Osteocyte (in vitro differentiated cells): ENCODE data around the gene SUSD3. TPM values are rescaled to one million over a fixed set of nuclear protein-coding genes. Genes with fewer than 3 reads are reported as not detected.

Source experiments
- DNase-seq: peaks from one replicate; pipeline ENCODE4 v3.0.0; 2021; ENCODE audit warnings: mixed read lengths; ENCODE audit not compliant: unreplicated experiment; ENCODE audit errors: extremely low spot score
- H3K27ac Mint-ChIP-seq: one replicate; pipeline ENCODE4 v1.8.0; 2021; ENCODE audit warnings: mild to moderate bottlenecking, mixed read lengths; ENCODE audit not compliant: unreplicated experiment
- H3K27me3 Mint-ChIP-seq: one replicate; pipeline ENCODE4 v1.8.0; 2021; ENCODE audit warnings: mixed read lengths; ENCODE audit not compliant: unreplicated experiment
- H3K36me3 Mint-ChIP-seq: one replicate; pipeline ENCODE4 v1.8.0; 2021; ENCODE audit warnings: mixed read lengths; ENCODE audit not compliant: unreplicated experiment
- H3K4me1 Mint-ChIP-seq: one replicate; pipeline ENCODE4 v1.8.0; 2021; ENCODE audit warnings: mixed read lengths; ENCODE audit not compliant: unreplicated experiment
- H3K4me3 Mint-ChIP-seq: one replicate; pipeline ENCODE4 v1.8.0; 2021; ENCODE audit warnings: mild to moderate bottlenecking, moderate library complexity, mixed read lengths; ENCODE audit not compliant: unreplicated experiment
- H3K9me3 Mint-ChIP-seq: one replicate; pipeline ENCODE4 v1.8.0; 2021; ENCODE audit warnings: mixed read lengths; ENCODE audit not compliant: unreplicated experiment
- CTCF ChIP-seq: fragments of 200-600 bp; sonication (generic); IDR thresholded peaks from 2 replicates; pipeline ENCODE4 v1.5.0; 2021; ENCODE audit warnings: antibody characterized with exemption, mild to moderate bottlenecking, moderate library complexity
- total RNA-seq: library from RNA; stranded (reverse); gene quantifications from 2 replicates; pipeline ENCODE4 v1.2.1, GENCODE V29; 2021

The SUSD3 gene
- total RNA-seq, 1 donor from 2014 or later, result not detected

GRCh38 chr9:93130861-93131481, 72.5 kb downstream of the SUSD3 start:
- Mint-ChIP-seq H3K36me3 (no peaks in the 10 kb centered on the region), H3K27me3 (no peaks in the 10 kb centered on the region), H3K9me3 (no peaks in the 10 kb centered on the region), H3K27ac (no peak overlapping the region), H3K4me3 (no peak overlapping the region), H3K4me1 (peaks cover 67% of the 10 kb centered on the region)
- no peak for TF ChIP-seq CTCF
- no peak for DNase-seq

- H3K36me3 Mint-ChIP-seq, result no peaks in the 10 kb centered on the region
- no peak overlapping the region for H3K4me3 Mint-ChIP-seq
- no peak overlapping the region for H3K27ac Mint-ChIP-seq
- TF ChIP-seq CTCF, result no peak
- no peaks in the 10 kb centered on the region for H3K9me3 Mint-ChIP-seq
- H3K27me3 Mint-ChIP-seq, result no peaks in the 10 kb centered on the region
- DNase-seq, result no peak
- H3K4me1 Mint-ChIP-seq, result peaks cover 64% of the 10 kb centered on the region
Observed at GRCh38 chr9:93131599-93132286, 73.2 kb downstream of the SUSD3 start.

GRCh38 chr9:93132287-93132927, 73.9 kb downstream of the SUSD3 start:
- no peak for DNase-seq
- peak overlapping the region; percentile 79 for H3K27ac Mint-ChIP-seq
- H3K27me3 Mint-ChIP-seq, result no peaks in the 10 kb centered on the region
- peaks cover 57% of the 10 kb centered on the region for H3K4me1 Mint-ChIP-seq
- H3K9me3 Mint-ChIP-seq, result no peaks in the 10 kb centered on the region
- H3K4me3 Mint-ChIP-seq, result no peak overlapping the region
- no peaks in the 10 kb centered on the region for H3K36me3 Mint-ChIP-seq
- TF ChIP-seq CTCF, result no peak

- no peak for DNase-seq
- H3K27me3 Mint-ChIP-seq, result no peaks in the 10 kb centered on the region
Observed at GRCh38 chr9:93132946-93133680, 74.6 kb downstream of the SUSD3 start.

More at GRCh38 chr9:93132946-93133680, 74.6 kb downstream of the SUSD3 start:
- peak overlapping the region; percentile 84 for H3K4me3 Mint-ChIP-seq
- H3K27ac Mint-ChIP-seq, result peak overlapping the region; percentile 79
- H3K9me3 Mint-ChIP-seq, result no peaks in the 10 kb centered on the region
- no peak for TF ChIP-seq CTCF
- H3K36me3 Mint-ChIP-seq, result no peaks in the 10 kb centered on the region
- H3K4me1 Mint-ChIP-seq, result peaks cover 52% of the 10 kb centered on the region
